Activated effector memory CD4-positive, alpha-beta T cell treated with Interleukin-2 at 50 U/mL for 16 hours (primary cell): ENCODE data around the gene PHF3.

Source experiments
- DNase-seq: peaks from one replicate; pipeline ENCODE4 v3.0.0-alpha.2; 2020

The PHF3 gene

GRCh38 chr6:63644668-63645326, 9.2 kb downstream of the PHF3 start:
- DNase-seq = no peak

GRCh38 chr6:63649269-63649668, 13.7 kb downstream of the PHF3 start:
- DNase-seq = no peak

- no peak for DNase-seq
Measured at GRCh38 chr6:63649847-63650265, 14.3 kb downstream of the PHF3 start.

DNA sequence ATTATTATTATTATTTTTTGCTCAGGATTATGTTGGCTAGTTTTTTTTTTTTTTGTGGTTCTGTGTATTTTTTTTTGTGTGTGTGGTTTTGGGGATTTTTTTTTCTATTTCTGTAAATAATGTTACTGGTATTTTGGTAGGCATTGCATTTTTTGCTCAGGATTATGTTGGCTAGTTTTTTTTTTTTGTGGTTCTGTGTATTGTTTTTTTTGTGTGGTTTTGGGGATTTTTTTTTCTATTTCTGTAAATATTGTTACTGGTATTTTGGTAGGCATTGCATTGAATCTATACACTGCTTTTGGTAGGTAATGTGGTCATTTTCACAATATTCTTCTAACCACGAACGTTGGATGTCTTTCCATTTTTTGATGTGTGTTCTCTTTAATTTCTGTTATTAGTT, 17.4 kb downstream of the PHF3 start:
- DNase-seq = no peak

- no peak for DNase-seq
Measured at GRCh38 chr6:63660757-63661156, 25.2 kb downstream of the PHF3 start.

- DNase-seq = no peak
Measured at GRCh38 chr6:63661769-63662168, 26.2 kb downstream of the PHF3 start.

DNA sequence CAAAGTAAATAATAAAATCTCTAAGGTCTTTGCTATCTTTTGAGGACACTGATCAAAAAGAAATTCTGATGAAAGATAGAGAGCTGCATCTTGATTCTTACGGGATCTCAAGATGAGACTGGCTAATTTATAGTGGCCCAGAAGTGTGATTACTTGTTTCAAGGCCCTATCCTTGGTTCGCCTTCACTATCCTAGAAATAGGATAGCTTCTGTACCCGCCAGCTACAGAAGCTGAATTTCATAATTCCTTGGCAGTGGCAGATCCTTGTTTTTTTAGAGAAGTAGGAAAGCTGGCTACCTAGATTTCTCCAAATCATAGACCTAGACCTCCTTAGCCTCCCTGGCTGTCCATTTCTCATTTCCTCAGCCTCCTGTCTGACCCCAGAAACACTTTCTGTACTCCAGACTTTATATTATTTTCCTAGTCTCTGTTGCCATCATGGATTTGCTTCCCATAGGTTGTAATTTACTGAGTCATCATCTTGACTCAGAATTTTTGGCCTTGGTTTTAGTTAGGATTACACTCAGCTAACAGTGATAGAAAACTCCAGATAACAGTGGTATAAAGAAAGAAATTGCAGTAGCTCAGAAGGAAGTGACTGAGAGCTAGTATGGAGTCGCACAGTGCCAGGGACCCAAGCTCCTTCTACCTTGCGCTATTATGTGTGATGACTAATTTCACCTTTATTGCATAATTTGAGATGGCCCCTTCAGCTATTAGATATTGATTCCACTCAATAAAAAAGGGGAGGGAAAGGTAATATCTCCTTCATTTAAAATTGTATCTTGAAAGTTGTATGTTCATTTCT, 27.7 kb downstream of the PHF3 start:
- no peak for DNase-seq

DNA sequence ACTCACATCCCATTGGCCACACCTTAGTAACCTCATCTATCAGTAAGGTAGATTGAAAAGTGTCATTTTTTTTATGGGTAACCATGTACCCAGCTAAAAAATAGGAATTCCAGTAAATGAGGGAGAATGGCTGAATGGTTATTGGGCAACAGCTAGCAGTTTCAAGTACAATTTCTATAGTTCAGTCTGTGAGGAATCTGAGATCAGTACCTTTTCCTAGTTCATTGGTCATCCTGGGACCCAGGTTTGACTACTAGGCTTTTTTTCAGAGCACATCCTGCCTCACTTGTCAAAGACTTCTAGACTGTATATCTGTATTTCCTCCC, 28.3 kb downstream of the PHF3 start:
- no peak for DNase-seq

DNA sequence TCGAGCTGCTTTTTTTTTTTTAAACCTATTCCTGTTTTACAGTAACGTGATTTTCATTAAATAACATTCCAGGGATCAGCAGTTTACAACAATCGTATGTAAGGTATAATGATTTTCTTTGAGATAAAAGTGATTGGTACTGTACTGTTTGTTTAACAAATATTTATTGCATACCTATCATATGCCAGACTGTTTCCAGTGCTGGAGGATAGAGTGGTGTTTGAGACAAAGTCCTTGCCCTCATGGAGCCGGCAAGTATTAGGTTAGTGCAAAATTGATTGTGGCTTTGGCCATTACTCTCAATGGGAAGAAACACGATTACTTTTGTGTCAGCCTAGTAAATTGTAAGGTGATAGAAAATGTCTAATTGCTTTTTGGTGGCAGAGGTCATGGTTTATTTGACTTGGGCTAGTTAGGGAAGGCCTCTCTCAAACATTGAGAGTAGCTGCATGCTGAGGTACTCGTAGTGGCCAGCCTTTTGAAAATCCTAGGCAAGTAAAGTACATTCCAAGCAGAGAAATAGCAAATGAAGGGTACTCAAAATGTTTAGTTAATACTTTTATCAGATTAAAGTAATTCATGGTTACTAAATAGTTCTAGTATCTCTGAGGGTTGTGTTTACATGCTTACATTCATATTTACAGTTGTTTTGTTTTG, 35.6 kb downstream of the PHF3 start:
- DNase-seq = no peak

DNA sequence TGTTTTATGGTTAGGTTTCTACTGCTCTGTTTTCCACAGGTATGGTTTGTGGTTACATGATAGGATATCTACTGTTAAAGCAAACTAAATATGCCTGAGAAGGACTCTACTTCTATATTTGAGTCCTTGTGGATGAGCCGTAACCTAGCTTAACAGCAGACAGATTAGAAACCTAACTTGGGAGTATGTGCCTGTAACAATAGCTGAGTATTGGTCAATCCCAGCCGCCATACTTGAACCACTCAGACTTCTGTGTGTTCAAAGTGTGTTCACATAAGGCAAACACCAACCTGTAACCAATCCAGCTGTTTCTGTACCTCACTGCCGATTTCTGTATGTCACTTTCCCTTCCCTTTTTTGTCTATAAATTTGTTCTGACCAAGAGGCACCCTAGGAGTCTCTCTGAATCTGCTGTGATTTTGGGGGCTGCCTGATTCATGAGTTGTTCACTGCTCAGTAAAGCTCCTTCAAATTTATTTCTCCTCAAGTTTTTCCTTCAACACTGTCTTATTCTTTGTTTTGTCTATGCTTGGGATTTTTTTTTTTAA, 37.1 kb downstream of the PHF3 start:
- DNase-seq = no peak

DNA sequence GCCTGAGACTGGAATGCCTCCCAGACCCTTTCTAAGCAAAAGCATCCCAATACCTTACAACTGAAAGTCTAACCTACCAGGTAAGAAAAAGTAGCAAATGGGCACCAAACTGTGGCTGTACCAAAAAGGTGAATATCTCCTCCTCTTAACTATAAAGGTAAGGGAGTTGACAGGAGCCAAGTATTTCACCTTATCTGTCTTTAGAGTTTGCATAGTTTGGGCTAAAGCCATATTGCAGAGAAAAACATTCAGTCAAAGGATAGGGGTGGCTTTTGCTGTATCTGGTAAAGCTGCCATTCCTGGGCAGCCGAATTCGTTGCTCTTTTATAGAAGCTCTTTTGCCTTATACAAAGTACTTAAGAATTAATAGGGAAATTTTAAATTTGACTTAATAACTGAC, 38.1 kb downstream of the PHF3 start:
- DNase-seq = no peak

DNA sequence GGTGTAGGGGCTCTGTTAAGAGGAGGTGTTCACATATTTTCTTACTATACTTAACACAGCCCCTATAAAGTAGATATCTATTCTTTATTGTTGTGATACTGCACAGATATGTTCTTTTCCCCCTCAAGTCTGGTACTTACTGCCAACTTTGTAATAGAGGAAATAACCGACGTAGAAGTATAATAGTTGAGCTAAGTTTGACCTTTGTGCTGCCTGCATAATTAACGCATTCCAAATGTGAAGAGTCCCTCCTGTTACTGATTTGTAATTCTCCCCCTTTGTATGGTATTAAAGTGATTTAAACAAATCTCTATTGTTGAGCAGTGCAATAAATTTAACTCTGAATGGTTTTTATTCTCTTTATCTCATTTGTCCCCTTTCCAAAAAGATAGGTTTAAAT, 39.0 kb downstream of the PHF3 start:
- DNase-seq = no peak

DNA sequence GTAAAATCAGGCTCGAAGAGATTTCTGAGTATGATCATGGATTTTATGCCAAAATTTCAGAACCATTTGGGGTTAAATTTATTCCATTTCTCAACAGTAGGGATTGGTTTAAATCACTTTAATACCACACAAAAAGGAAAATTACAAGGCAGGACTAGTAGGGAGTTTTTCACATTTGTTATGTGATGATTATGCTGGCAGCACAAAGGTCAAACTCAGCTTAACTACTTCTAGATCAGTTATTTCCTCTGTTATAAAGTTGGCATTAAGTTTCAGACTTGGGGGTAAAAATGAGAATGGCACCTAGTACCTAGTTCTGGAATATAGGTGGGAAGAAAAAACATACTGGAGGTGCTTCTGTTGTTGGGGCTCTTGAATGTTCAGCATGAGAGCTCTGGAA, 39.5 kb downstream of the PHF3 start:
- DNase-seq = no peak

GRCh38 chr6:63676412-63677114, 41.0 kb downstream of the PHF3 start:
- no peak for DNase-seq

GRCh38 chr6:63677282-63677681, 41.7 kb downstream of the PHF3 start:
- no peak for DNase-seq

- no peak for DNase-seq
Measured at GRCh38 chr6:63683071-63683603, 47.5 kb downstream of the PHF3 start.

- DNase-seq = no peak
Measured at GRCh38 chr6:63685446-63686379, 50.1 kb downstream of the PHF3 start.

GRCh38 chr6:63689421-63689820, 53.8 kb downstream of the PHF3 start:
- DNase-seq = no peak

- DNase-seq = no peak
Measured at GRCh38 chr6:63690221-63690620, 54.6 kb downstream of the PHF3 start.

- DNase-seq = no peak
Measured at GRCh38 chr6:63705707-63706106, 70.1 kb downstream of the PHF3 start.

GRCh38 chr6:63706630-63707029, 71.0 kb downstream of the PHF3 start:
- DNase-seq = no peak

DNA sequence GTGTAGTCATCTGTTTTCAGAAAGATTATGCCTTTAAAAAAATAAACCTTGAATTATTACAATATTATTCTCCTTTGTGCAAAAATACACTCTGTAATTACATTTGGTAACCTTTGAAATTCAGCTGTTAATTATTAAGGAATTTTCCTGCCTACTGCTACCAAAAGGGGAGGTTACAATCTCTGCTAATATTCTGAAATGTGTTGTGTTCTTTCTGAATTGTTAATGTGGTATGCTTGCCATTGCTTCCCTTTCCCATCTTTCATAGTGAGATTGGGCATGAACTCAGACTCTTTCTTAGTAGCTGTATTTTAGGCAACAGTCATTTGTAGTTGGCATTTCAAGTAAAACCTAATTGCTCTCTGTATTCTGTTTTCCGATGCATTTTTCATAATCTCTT, 73.0 kb downstream of the PHF3 start:
- DNase-seq = no peak
